ENCODE results near the gene IDI2.

Gene IDI2

GRCh38 chr10:1006573-1006972 is 19.1 kb downstream of the IDI2 start:
- Histone ChIP-seq H3K4me2 (ENCODE audit: low read length) (no peak overlapping the region), H3K27ac (no peak overlapping the region), H3K9me3 (ENCODE audit: control insufficient read depth, low read length) (no peaks in the 10 kb centered on the region), H3K4me1 (no peaks in the 10 kb centered on the region), H3K79me2 (peaks cover 21% of the 10 kb centered on the region), H2AFZ (no peak overlapping the region), H3K4me3 (ENCODE audit: low read depth, low read length) (no peak overlapping the region), H3K27me3 (ENCODE audit: control insufficient read depth, insufficient read depth, low read length) (no peaks in the 10 kb centered on the region), H3K9ac (no peak overlapping the region), H3K36me3 (ENCODE audit: control insufficient read depth, insufficient read depth, low read length) (peaks cover 4% of the 10 kb centered on the region)
- TF ChIP-seq CTCF (IDR thresholded peaks at IDR 0.05), result no peak

- no peak for TF ChIP-seq CTCF (IDR thresholded peaks at IDR 0.05)
Observed at GRCh38 chr10:1003884-1004670, 21.6 kb downstream of the IDI2 start.

GRCh38 chr10:1002425-1003006 is 23.1 kb downstream of the IDI2 start:
- no peak overlapping the region for H3K4me2 ChIP-seq (ENCODE audit: low read length)
- H3K27me3 ChIP-seq (ENCODE audit: control insufficient read depth, insufficient read depth, low read length), result no peaks in the 10 kb centered on the region
- no peak overlapping the region for H3K27ac ChIP-seq
- no peaks in the 10 kb centered on the region for H3K4me1 ChIP-seq
- H2AFZ ChIP-seq, result no peak overlapping the region
- peaks cover 21% of the 10 kb centered on the region for H3K79me2 ChIP-seq
- no peak overlapping the region for H3K4me3 ChIP-seq (ENCODE audit: low read depth, low read length)
- H3K9ac ChIP-seq, result no peak overlapping the region
- H3K9me3 ChIP-seq (ENCODE audit: control insufficient read depth, low read length), result no peaks in the 10 kb centered on the region
- H3K36me3 ChIP-seq (ENCODE audit: control insufficient read depth, insufficient read depth, low read length), result peaks cover 4% of the 10 kb centered on the region
- TF ChIP-seq CTCF (IDR thresholded peaks at IDR 0.05), result no peak

More at GRCh38 chr10:1003884-1004670, 21.6 kb downstream of the IDI2 start:
- no peak overlapping the region for H3K27ac ChIP-seq
- H3K27me3 ChIP-seq (ENCODE audit: control insufficient read depth, insufficient read depth, low read length), result no peaks in the 10 kb centered on the region
- no peaks in the 10 kb centered on the region for H3K4me1 ChIP-seq
- no peak overlapping the region for H2AFZ ChIP-seq
- peaks cover 21% of the 10 kb centered on the region for H3K79me2 ChIP-seq
- no peaks in the 10 kb centered on the region for H3K9me3 ChIP-seq (ENCODE audit: control insufficient read depth, low read length)
- H3K4me2 ChIP-seq (ENCODE audit: low read length), result no peak overlapping the region
- H3K4me3 ChIP-seq (ENCODE audit: low read depth, low read length), result no peak overlapping the region
- no peak overlapping the region for H3K9ac ChIP-seq
- peaks cover 4% of the 10 kb centered on the region for H3K36me3 ChIP-seq (ENCODE audit: control insufficient read depth, insufficient read depth, low read length)

- peaks cover 3% of the 10 kb centered on the region for H3K79me2 ChIP-seq
- H3K27ac ChIP-seq, result no peak overlapping the region
- H3K9ac ChIP-seq, result no peak overlapping the region
- no peaks in the 10 kb centered on the region for H3K4me1 ChIP-seq
- no peak overlapping the region for H2AFZ ChIP-seq
- no peak for TF ChIP-seq CTCF (IDR thresholded peaks at IDR 0.05)
- no peaks in the 10 kb centered on the region for H3K27me3 ChIP-seq (ENCODE audit: control insufficient read depth, insufficient read depth, low read length)
- H3K4me2 ChIP-seq (ENCODE audit: low read length), result no peak overlapping the region
- H3K36me3 ChIP-seq (ENCODE audit: control insufficient read depth, insufficient read depth, low read length), result no peaks in the 10 kb centered on the region
- no peak overlapping the region for H3K4me3 ChIP-seq (ENCODE audit: low read depth, low read length)
- no peaks in the 10 kb centered on the region for H3K9me3 ChIP-seq (ENCODE audit: control insufficient read depth, low read length)
Observed at GRCh38 chr10:997266-998022, 28.2 kb downstream of the IDI2 start.
